Eye (tissue), 1 donor: ENCODE results near the gene NHLH2.

ENCODE experiments used
- DNase-seq: peaks from one replicate; pipeline ENCODE4 v3.0.0-alpha.2; 2015

NHLH2 gene

GRCh38 chr1:115840605-115841460 lies at the start of gene NHLH2:
NHLH2 (minus strand) TSS chr1:115841126; CDS start chr1:115838372, 2,754 bp downstream.
- peak; percentile 81 for DNase-seq

GRCh38 chr1:115890580-115890979 lies 49.7 kb upstream of the NHLH2 start:
- no peak for DNase-seq

- no peak for DNase-seq
Observed at GRCh38 chr1:115888976-115889375, 48.0 kb upstream of the NHLH2 start.

GRCh38 chr1:115882913-115883902 lies 42.3 kb upstream of the NHLH2 start:
- no peak for DNase-seq

GRCh38 chr1:115880981-115881672 lies 40.2 kb upstream of the NHLH2 start:
- no peak for DNase-seq

- no peak for DNase-seq
Observed at GRCh38 chr1:115879977-115880376, 39.1 kb upstream of the NHLH2 start.

GRCh38 chr1:115877511-115877910 lies 36.6 kb upstream of the NHLH2 start:
- peak; percentile 57 for DNase-seq

- DNase-seq, result no peak
Observed at GRCh38 chr1:115874904-115875303, 34.0 kb upstream of the NHLH2 start.

GRCh38 chr1:115874497-115874896 lies 33.6 kb upstream of the NHLH2 start:
- no peak for DNase-seq

GRCh38 chr1:115873184-115873583 lies 32.3 kb upstream of the NHLH2 start:
- no peak for DNase-seq

GRCh38 chr1:115869064-115869463 lies 28.1 kb upstream of the NHLH2 start:
- no peak for DNase-seq

GRCh38 chr1:115867216-115867615 lies 26.3 kb upstream of the NHLH2 start:
- no peak for DNase-seq

GRCh38 chr1:115865704-115866380 lies 24.9 kb upstream of the NHLH2 start:
- no peak for DNase-seq

- no peak for DNase-seq
Observed at GRCh38 chr1:115862403-115862802, 21.5 kb upstream of the NHLH2 start.

- no peak for DNase-seq
Observed at GRCh38 chr1:115854005-115854404, 13.1 kb upstream of the NHLH2 start.

- DNase-seq, result no peak
Observed at GRCh38 chr1:115850937-115851336, 10.0 kb upstream of the NHLH2 start.

GRCh38 chr1:115847787-115848186 lies 6.9 kb upstream of the NHLH2 start:
- DNase-seq, result no peak

GRCh38 chr1:115842948-115843347 lies 2.0 kb upstream of the NHLH2 start:
- DNase-seq, result peak; percentile 67

GRCh38 chr1:115839679-115840237 lies 1.2 kb downstream of the NHLH2 start:
- peak; percentile 70 for DNase-seq

GRCh38 chr1:115839029-115839678 lies 1.8 kb downstream of the NHLH2 start:
- DNase-seq, result peak; percentile 76

GRCh38 chr1:115838431-115839028 lies 2.4 kb downstream of the NHLH2 start:
- DNase-seq, result peak; percentile 74
